HG03469 (cell line): Measurements from ENCODE around the gene ACVR1B.

Experiments used
- ATAC-seq: cut with Tn5 transposase; IDR thresholded peaks from one replicate; pipeline ENCODE4 v1.9.1; 2021; ENCODE audit warnings: mild to moderate bottlenecking, moderate library complexity, moderate number of reproducible peaks; ENCODE audit not compliant: unreplicated experiment

ACVR1B gene

GRCh38 chr12:52019113-52019770 lies 67.7 kb downstream of the ACVR1B start:
- no peak for ATAC-seq

- no peak for ATAC-seq
Observed at GRCh38 chr12:52020539-52021336, 69.2 kb downstream of the ACVR1B start.

GRCh38 chr12:52022841-52023181 lies 71.3 kb downstream of the ACVR1B start:
- ATAC-seq = no peak

GRCh38 chr12:52023182-52023975 lies 71.9 kb downstream of the ACVR1B start:
- ATAC-seq = no peak

GRCh38 chr12:52023976-52024688 lies 72.6 kb downstream of the ACVR1B start:
- no peak for ATAC-seq

GRCh38 chr12:52024845-52025230 lies 73.3 kb downstream of the ACVR1B start:
- ATAC-seq = no peak

- ATAC-seq = no peak
Observed at GRCh38 chr12:52026263-52026662, 74.8 kb downstream of the ACVR1B start.

GRCh38 chr12:52027085-52027843 lies 75.8 kb downstream of the ACVR1B start:
- no peak for ATAC-seq

- ATAC-seq = no peak
Observed at GRCh38 chr12:52029685-52030084, 78.2 kb downstream of the ACVR1B start.

- ATAC-seq = no peak
Observed at GRCh38 chr12:52032446-52032803, 80.9 kb downstream of the ACVR1B start.

GRCh38 chr12:52032804-52033445 lies 81.4 kb downstream of the ACVR1B start:
- peak; percentile 77 for ATAC-seq

GRCh38 chr12:52033446-52034140 lies 82.1 kb downstream of the ACVR1B start:
- ATAC-seq = no peak

GRCh38 chr12:52035190-52035589 lies 83.7 kb downstream of the ACVR1B start:
- ATAC-seq = no peak

GRCh38 chr12:52035926-52036325 lies 84.4 kb downstream of the ACVR1B start:
- no peak for ATAC-seq

- no peak for ATAC-seq
Observed at GRCh38 chr12:52036587-52037171, 85.2 kb downstream of the ACVR1B start.

- no peak for ATAC-seq
Observed at GRCh38 chr12:52037248-52037861, 85.9 kb downstream of the ACVR1B start.

- no peak for ATAC-seq
Observed at GRCh38 chr12:52038447-52038846, 86.9 kb downstream of the ACVR1B start.

- ATAC-seq = no peak
Observed at GRCh38 chr12:52041035-52041434, 89.5 kb downstream of the ACVR1B start.
